Colonic mucosa (tissue), 4 donors: ENCODE results near the gene ERBB4. TPM values are rescaled to one million over a fixed set of nuclear protein-coding genes. Genes with fewer than 3 reads are reported as not detected.

Experiments used
- DNase-seq: peaks from one replicate; pipeline ENCODE4 v3.0.0-alpha.2; 2020
- H3K27ac ChIP-seq: fragments of 200-600 bp; one replicate; pipeline ENCODE4 v1.8.0; 2021
- H3K27me3 ChIP-seq: fragments of 200-600 bp; one replicate; pipeline ENCODE4 v1.8.0; 2021
- H3K36me3 ChIP-seq: fragments of 200-600 bp; one replicate; pipeline ENCODE4 v1.8.0; 2021
- H3K4me1 ChIP-seq: fragments of 200-600 bp; one replicate; pipeline ENCODE4 v1.8.0; 2021; ENCODE audit warnings: mild to moderate bottlenecking
- H3K4me3 ChIP-seq: fragments of 200-600 bp; one replicate; pipeline ENCODE4 v1.8.0; 2021
- H3K9ac ChIP-seq, 2 donors: one replicate each; pipeline ENCODE4 v1.7.0; 2013; ENCODE audit warnings: control low read depth in 2 of 2, low read depth in 2 of 2, low read length in 2 of 2
- H3K9me3 ChIP-seq: fragments of 200-600 bp; one replicate; pipeline ENCODE4 v1.8.0; 2021
- CTCF ChIP-seq: fragments of 200-600 bp; IDR thresholded peaks from one replicate; pipeline ENCODE4 v1.8.0; 2022; ENCODE audit warnings: antibody characterized with exemption, mild to moderate bottlenecking
- intact Hi-C: fragments of 100-400 bp; cut with DNase I; formaldehyde crosslinking; loops from one replicate; pipeline ENCODE4 v1.14.1; 2022
- total RNA-seq, 2 donors: library from RNA; stranded (reverse); fragmentation: NEBNext Ultra II Directional in 1 of 2; extraction: Animal tissue kit (Norgen Biotek cat#: 25700) in 1 of 2; gene quantifications; one replicate each; pipeline ENCODE4 v1.2.1, GENCODE V29; 2021
- donor health status: healthy.
- donor health status: DM: no; HTN: no; CAD: no.
- donor health status: DM: no; HTN: no; CAD: no.

ERBB4 gene
- total RNA-seq, 2 donors from 2014 or later, result 0.05 to 0.07 TPM

DNA sequence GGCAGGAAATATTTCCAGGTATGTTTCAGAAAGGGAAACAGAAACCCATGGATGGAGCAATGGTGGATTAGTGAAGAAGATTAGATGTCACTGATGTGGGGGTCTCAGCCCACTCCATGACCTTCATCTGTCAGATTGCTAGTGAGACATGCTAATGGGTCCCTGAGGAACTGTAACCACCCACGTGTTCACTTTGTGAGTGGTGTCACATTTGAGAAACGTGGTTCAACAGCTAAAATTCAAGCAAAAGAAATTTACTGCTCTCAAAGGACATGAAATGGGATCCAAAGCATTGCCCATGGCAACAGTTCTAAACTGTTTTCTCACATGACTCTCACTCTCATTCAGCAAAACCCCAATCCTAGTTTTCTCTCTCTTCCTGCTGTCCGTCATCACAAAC lies 776.1 kb downstream of the ERBB4 start:
- no peak for DNase-seq
- Histone ChIP-seq H3K4me1 (no peaks in the 10 kb centered on the region), H3K9me3 (no peaks in the 10 kb centered on the region), H3K4me3 (no peak overlapping the region), H3K27ac (no peak overlapping the region), H3K9ac (no peak overlapping the region), H3K27me3 (no peaks in the 10 kb centered on the region), H3K36me3 (no peaks in the 10 kb centered on the region)
- intact Hi-C loops, result no loop called here
- TF ChIP-seq CTCF, result no peak

- H3K9me3 ChIP-seq, result no peaks in the 10 kb centered on the region
- TF ChIP-seq CTCF, result no peak
- intact Hi-C loops, result no loop called here
- no peaks in the 10 kb centered on the region for H3K27me3 ChIP-seq
- no peak overlapping the region for H3K27ac ChIP-seq
- H3K36me3 ChIP-seq, result no peaks in the 10 kb centered on the region
- DNase-seq, result no peak
- no peak overlapping the region for H3K9ac ChIP-seq
- no peaks in the 10 kb centered on the region for H3K4me1 ChIP-seq
- no peak overlapping the region for H3K4me3 ChIP-seq
These were observed 778.5 kb downstream of the ERBB4 start for GRCh38 chr2:211760103-211760502.

DNA sequence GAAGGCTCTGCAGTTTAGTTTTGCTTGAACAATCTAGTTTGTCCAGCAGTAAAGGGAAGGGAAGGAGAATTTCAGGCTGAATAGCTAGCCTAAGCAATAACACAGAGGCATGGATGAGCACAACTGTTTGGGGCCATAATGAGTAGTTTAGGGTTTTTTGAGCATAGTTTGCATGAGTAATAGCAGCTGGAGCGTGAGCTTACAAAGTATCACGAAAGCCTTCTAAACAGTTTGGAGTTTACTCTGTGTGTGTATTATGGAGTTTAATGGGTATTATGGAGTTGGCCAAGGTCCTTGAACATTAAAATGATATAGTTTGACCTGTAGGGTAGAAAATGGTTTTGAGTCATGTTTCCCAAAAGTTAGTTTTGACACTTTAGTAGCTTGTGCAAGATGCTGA lies 782.3 kb downstream of the ERBB4 start:
- Histone ChIP-seq H3K9ac (no peak overlapping the region), H3K4me3 (no peak overlapping the region), H3K9me3 (no peaks in the 10 kb centered on the region), H3K4me1 (no peaks in the 10 kb centered on the region), H3K27ac (no peak overlapping the region), H3K36me3 (no peaks in the 10 kb centered on the region), H3K27me3 (no peaks in the 10 kb centered on the region)
- intact Hi-C loops, result no loop called here
- DNase-seq, result no peak
- no peak for TF ChIP-seq CTCF

DNA sequence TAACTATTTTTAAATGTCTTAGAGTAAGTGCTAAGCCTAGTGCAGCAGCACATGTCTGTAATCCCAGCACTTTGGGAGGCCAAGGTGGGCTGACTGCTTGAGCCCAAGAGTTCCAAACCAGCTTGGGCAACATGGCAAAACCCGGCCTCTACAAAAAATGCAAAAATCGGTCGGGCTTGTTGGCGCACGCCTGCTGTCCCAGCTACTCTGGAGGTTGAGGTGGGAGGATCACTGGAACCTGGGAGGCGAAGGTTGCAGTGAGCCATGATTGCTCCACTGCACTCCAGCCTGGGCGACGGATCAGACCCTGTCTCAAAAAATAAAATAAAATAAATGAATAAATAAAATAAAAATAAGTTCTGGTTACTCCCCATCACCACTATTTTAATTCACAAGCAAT lies 783.4 kb downstream of the ERBB4 start:
- Histone ChIP-seq H3K4me1 (no peaks in the 10 kb centered on the region), H3K36me3 (no peaks in the 10 kb centered on the region), H3K27ac (no peak overlapping the region), H3K9me3 (no peaks in the 10 kb centered on the region), H3K4me3 (no peak overlapping the region), H3K9ac (no peak overlapping the region), H3K27me3 (no peaks in the 10 kb centered on the region)
- intact Hi-C loops, result no loop called here
- TF ChIP-seq CTCF, result no peak
- DNase-seq, result no peak

DNA sequence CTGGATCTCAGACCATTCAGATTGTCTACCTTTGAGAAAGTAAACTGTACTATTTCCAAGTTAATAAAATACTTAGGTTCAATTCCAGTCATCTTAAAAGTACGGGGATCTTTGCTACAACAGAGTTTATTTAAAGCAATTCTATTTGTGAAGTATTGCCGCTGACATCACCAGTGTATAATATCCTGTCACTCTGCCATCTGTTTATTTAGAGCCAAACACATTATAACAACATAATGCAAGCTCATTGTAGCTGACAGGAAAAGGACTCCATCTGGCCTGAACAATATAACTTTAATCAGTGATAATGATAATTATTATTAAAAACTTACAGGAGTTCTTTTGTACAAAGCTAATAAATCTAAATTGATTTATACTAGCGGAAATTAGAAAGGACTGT lies 786.8 kb downstream of the ERBB4 start:
- no peak for TF ChIP-seq CTCF
- Histone ChIP-seq H3K27me3 (no peaks in the 10 kb centered on the region), H3K4me1 (no peaks in the 10 kb centered on the region), H3K27ac (no peak overlapping the region), H3K4me3 (no peak overlapping the region), H3K9ac (no peak overlapping the region), H3K9me3 (no peaks in the 10 kb centered on the region), H3K36me3 (no peaks in the 10 kb centered on the region)
- intact Hi-C loops, result no loop called here
- no peak for DNase-seq

- Histone ChIP-seq H3K9ac (no peak overlapping the region), H3K36me3 (no peaks in the 10 kb centered on the region), H3K27ac (no peak overlapping the region), H3K9me3 (no peaks in the 10 kb centered on the region), H3K4me3 (no peak overlapping the region), H3K4me1 (no peaks in the 10 kb centered on the region), H3K27me3 (no peaks in the 10 kb centered on the region)
- no peak for DNase-seq
- no peak for TF ChIP-seq CTCF
- intact Hi-C loops, result loop anchor here (5.0 kb wide), 1 partner anchor 819 kb away; no protein-coding TSS in a partner anchor
These were observed 790.3 kb downstream of the ERBB4 start for GRCh38 chr2:211748339-211748738.
